Measurements from ENCODE around the gene DNAI2.

DNAI2 gene

DNA sequence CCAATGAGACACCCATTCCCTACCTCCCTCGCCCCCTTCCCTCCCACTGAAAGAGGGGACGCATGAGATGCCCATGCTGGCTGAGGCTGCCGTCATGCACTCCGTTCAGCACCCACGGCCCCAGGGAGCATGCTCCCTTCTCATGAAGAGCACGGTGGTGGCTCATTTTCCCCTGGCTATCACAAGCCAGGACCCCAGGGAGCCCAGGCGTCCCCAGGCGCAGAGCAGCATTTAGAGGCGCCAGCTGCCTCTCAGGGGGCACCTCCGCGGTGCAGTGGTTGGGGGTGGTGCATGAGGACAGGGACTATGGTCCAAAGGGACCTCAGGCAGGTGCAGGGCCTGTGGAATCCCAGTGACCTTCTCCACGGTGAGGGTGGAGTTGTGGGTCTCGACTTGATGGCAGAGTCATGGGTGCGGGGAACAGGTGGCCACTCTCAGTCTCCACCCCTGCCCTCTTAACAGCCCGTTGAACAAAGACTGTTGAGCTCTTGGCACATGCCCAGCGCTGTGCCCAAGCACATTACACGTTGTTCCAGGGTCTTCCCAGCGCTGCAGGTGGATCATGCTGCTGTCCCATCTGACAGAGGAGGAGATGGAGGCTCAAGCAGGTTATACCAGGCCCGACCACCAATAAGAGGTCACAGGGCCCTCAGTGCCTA, 65.6 kb downstream of the DNAI2 start:
- DNase-seq (ENCODE audit: low spot score), result no peak

DNA sequence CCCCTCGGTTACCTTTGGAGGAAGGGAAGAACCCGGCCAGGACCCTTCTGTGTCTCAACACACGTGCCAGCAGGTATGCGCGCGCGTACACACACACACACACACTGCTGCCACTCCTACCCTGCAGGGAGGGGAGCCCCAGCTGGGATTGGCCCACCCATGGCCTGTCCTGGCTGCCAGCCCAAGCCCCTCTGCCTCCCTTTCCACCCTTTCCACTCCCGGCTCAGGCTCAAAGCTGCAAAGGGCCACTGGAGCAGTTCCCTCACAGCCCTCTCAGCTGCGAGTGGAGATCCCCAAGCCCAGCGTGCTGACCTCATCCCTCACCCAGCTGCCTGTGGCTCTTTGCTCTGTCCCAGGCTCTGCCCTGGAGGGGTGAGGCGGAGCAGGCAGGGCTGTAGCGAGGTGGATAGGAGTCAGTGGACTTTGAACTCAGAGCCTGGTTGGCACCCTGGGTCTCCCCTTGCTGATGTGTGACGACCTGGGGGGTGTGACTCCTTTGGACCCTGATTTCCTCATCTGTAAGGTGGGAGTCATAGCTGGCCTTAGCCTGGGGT, 66.5 kb downstream of the DNAI2 start:
- DNase-seq (ENCODE audit: low spot score), result no peak

- no peak for DNase-seq (ENCODE audit: low spot score)
These were observed 68.2 kb downstream of the DNAI2 start for GRCh38 chr17:74342224-74342623.

DNA sequence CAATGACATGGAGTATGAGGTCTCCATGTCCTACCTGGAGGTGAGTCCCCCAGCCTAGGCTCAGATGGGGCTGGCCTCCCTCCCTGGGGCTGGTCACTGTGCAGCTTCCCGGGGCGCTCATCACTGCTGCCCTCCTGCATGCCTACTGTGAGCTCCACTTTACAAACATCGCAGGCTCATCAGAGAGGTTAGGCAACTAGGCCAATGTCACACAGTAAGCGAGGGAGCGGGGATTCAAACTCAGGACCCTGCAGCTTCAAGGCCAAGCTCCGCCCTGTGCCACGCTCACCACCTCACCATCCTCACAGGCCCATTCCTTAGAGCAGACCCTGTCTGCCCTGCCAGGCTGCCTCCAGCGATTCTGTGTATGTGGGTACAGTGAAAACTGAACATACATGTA, 69.1 kb downstream of the DNAI2 start:
- no peak for DNase-seq (ENCODE audit: low spot score)

- no peak for DNase-seq (ENCODE audit: low spot score)
These were observed 69.7 kb downstream of the DNAI2 start for GRCh38 chr17:74343526-74344284.

- no peak for DNase-seq (ENCODE audit: low spot score)
These were observed 70.6 kb downstream of the DNAI2 start for GRCh38 chr17:74344658-74345057.

DNA sequence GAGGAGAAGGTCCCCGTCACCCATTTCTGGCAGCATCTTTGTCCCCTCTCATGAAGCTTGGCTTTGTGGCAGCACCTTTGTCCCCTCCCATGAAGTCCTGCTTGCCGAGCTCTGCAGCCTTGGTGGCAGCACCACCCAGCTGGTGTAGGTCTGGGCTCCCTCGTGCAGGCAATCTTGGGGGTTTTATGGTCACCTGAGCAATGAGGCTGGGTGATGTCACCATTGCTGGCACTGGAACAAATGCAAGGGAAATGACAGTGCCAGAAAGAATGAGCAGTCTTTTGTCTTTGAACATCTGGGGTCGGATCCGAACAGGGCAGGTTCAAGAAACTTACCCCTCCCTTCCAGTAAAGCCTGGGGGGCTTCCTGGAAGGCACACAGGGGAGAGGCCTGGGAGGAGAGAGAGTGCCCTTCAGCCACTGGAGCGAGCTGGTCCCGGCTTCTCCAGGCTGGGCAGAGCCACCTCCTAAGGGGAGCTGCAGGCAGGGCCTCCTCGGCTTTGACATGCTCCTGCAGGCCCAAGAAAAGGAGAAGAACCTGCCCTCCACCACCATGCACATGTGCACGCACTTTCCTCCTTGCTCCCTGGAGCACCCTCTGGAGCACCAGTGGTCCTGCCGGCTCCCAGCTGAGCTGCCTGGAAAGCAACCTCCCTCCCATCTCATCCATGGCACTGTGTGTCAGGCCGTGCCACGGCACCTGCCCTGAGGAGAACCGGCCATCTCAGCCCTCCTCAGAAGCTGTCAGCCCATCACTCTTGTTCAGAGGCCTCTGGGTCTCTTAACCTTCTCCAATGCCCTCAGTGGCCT, 71.6 kb downstream of the DNAI2 start:
- no peak for DNase-seq (ENCODE audit: low spot score)

- no peak for DNase-seq (ENCODE audit: low spot score)
These were observed 73.6 kb downstream of the DNAI2 start for GRCh38 chr17:74347646-74348045.

- no peak for DNase-seq (ENCODE audit: low spot score)
These were observed 75.1 kb downstream of the DNAI2 start for GRCh38 chr17:74349120-74349519.

DNA sequence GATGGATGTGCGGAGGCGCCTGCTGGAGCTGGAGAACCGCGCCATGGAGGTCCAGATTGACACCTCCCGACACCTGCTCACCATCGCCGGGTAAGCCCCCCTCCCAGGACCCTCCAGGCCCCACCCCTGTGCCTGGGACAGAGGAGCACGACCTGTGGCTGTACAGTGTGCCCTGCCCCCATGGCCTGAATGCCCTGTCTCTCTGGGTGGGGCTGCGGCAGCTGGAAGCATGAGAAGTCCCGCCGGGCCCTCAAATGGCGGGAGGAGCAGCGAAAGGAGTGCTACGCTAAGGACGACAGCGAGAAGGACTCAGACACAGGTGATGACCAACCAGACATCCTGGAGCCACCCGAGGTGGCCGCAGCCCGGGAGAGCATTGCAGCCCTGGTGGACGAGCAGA, 76.5 kb downstream of the DNAI2 start:
- no peak for DNase-seq (ENCODE audit: low spot score)

DNA sequence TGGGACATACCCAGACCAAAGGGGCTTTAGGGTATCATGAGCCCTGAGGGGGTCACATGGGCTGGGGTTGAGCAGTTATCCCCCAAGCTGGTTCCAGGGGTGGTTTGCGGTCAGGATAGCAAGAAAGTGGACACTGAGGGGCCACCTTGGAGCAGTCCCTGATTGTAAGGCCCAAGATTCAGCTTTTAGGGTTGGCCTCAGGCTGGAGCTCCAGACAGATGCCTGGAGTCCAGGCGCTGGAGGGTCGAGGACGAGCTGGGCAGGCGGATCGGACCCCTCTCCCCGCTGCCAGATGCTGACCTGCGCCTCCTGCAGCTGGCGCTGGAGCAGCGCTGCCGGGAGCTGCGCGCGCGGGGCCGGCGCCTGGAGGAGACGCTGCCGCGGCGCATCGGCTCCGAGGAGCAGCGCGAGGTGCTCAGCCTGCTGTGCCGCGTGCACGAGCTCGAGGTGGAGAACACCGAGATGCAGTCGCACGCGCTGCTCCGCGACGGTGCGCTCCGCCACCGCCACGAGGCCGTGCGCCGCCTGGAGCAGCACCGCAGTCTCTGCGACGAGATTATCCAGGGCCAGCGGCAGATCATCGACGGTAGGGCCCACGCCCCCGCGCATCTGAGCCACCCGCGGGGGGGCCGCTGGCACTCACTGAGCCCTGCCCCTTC, 77.6 kb downstream of the DNAI2 start:
- no peak for DNase-seq (ENCODE audit: low spot score)

DNA sequence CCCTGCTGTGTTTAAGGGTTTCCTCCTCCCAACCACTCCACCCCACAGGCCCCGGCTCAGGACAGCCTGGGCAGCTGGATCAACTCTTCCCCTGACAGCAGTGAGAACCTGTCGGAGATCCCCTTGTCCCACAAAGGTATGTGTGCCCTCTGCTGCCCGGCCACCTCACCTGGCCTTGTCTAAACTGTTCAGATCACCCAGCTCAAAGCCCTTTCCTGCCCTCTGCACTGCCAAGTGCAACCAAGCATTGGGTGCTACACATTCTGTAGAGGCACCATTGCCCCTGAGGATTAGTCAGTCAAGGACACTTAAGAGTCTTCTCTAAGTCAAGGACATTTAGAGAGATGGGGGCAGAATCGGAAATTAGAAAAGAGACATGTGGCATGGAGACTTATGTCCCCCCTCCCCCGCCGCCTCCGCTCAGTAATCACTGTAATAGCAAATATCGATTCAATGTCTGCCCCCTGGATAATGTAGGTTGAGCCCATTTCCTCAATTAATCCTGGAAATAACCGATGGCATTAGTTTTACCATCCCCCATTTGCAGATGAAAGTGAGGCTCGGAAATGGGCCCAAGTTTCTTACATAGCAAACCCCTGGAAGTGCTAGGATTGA, 79.5 kb downstream of the DNAI2 start:
- no peak for DNase-seq (ENCODE audit: low spot score)

GRCh38 chr17:74354123-74354522, 80.1 kb downstream of the DNAI2 start:
- peak; percentile 49 for DNase-seq (ENCODE audit: low spot score)

DNA sequence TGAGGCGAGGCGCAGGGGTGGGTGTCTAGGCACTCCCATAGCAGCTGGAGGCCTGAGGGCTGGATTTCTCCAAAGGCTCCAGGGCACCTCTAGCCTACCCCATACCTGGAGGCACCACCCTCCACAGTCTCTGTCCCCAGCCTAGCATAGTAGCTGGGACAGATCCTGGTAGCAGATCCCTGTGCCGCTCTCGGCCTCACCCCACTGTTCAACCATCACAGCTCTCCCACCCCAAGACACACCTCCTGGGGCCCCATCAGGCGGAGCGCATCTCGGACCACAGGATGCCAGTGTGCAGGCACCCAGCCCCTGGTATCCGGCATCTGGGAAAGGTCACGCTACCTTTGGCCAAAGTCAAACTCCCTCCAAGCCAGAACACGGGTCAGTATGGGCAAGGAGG, 80.5 kb downstream of the DNAI2 start:
- DNase-seq (ENCODE audit: low spot score), result no peak

DNA sequence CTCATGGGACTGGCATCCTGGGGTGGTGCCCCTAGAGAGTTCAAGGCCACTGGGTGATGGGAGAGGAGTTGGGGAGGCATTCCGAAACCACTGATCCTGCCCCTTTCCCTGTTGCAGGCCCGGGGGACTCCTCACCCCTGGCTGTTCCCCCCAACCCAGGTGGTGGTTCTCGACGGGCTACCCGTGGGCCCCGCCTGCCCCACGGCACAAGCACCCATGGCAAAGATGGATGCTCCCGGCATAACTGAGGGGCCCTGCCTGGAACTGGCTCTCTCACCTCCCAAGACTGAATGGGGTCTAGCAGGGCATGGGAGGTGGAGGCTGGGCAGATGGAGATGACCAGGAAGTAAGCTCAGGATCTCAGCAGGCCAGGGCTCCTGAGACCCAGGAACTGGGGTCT, 81.0 kb downstream of the DNAI2 start:
- no peak for DNase-seq (ENCODE audit: low spot score)

DNA sequence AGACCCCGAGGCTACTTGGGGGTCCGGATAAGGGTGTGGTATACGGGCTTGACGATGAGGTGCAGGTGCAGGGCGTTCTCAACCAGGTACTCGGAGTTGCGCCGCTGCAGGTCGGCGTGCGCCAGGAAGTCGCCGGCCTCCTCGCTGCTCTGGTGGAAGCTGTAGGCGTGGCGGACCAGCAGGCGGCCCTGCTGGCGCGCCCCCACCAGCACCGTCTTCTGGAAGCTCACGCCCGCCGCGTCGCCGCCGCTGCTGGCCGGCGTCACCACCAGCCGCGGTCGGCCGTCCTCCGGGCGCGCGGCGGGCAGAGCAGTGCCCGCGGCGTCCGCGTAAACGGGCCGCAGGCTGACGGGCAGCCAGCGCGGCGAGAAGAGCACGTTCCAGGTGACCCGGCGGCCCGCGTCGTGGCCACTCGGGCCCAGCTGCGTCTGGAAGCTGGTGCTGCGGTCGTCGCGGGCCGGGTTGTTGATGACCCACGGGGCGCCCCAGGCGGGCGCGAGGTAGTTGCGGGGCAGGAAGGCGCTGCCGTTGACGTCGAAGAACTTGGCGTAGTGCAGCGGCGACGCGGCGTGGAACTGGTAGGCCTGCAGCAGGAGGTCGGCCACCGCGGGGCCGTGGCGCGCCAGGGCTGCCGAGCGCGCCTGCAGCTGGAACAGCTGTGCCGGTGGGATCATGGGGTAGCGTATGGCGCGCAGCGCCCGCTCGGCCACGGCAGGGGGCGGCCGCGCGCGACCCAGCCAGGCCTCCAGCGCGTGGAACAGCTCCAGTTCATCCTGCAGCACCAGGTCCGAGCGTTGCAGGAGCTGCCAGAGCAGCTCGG, 82.8 kb downstream of the DNAI2 start:
- no peak for DNase-seq (ENCODE audit: low spot score)

GRCh38 chr17:74357466-74357809, 83.4 kb downstream of the DNAI2 start:
- no peak for DNase-seq (ENCODE audit: low spot score)

- no peak for DNase-seq (ENCODE audit: low spot score)
These were observed 84.7 kb downstream of the DNAI2 start for GRCh38 chr17:74358697-74359096.

DNA sequence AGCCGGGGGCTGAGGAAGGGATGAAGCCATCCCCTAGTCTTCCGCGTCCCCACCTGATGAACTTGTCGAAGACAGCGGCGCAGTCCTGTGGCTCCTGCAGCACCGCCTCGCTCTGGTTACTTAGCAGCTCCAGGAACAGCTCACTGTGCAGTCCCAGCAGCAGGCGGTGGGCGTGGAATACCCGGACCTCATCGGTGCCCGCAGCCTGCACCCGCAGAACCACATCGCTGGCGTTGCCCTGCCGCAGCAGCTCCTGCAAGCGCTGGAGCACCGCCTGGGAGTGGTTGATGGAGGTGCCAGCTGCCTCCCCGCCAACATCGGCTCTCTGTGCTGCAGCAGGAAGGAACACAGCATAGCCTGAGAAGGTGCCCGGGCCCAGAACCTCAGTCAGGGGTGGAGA, 85.9 kb downstream of the DNAI2 start:
- no peak for DNase-seq (ENCODE audit: low spot score)

- no peak for DNase-seq (ENCODE audit: low spot score)
These were observed 86.8 kb downstream of the DNAI2 start for GRCh38 chr17:74360899-74361229.

Data from germinal center (tissue), 1 donor.